Gastroesophageal sphincter (tissue), 4 donors: ENCODE data around the gene NIPAL1. TPM values are rescaled to one million over a fixed set of nuclear protein-coding genes. Genes with fewer than 3 reads are reported as not detected.

Experiments used
- ATAC-seq: fragments of 150-250 bp; one replicate; pipeline ENCODE4 v1.9.1; 2016; ENCODE audit warnings: mild to moderate bottlenecking, moderate library complexity
- H3K27ac ChIP-seq, 4 donors: fragments of 200-600 bp; sonication (generic) in 3 of 4; 1 replicate in 3 of 4; 2 replicates in 1 of 4; pipeline ENCODE4 v1.5.1; 2016 to 2019
- H3K27me3 ChIP-seq: fragments of 200-600 bp; sonication (generic); one replicate; pipeline ENCODE4 v1.5.1; 2019
- H3K36me3 ChIP-seq, 2 donors: fragments of 200-600 bp; sonication (generic); one replicate each; pipeline ENCODE4 v1.5.1; 2019; ENCODE audit warnings: control low read depth in 1 of 2
- H3K4me1 ChIP-seq, 3 donors: fragments of 200-600 bp; sonication (generic); 1 replicate in 2 of 3; 2 replicates in 1 of 3; pipeline ENCODE4 v1.5.1; 2016 to 2019; ENCODE audit warnings: control low read depth in 2 of 3
- H3K4me3 ChIP-seq, 2 donors: fragments of 200-600 bp; sonication (generic); one replicate each; pipeline ENCODE4 v1.5.1; 2019; ENCODE audit warnings: mild to moderate bottlenecking in 1 of 2, moderate library complexity in 1 of 2
- H3K9me3 ChIP-seq, 3 donors: fragments of 200-600 bp; sonication (generic); one replicate each; pipeline ENCODE4 v1.5.1; 2017 to 2019; ENCODE audit warnings: control low read depth in 2 of 3
- EP300 ChIP-seq: sonication (generic); formaldehyde crosslinking; IDR thresholded peaks from one replicate; pipeline ENCODE4 v1.6.1; 2017; ENCODE audit warnings: antibody characterized with exemption, mild to moderate bottlenecking
- POLR2A ChIP-seq, 2 donors: fragments of 450-650 bp; IDR thresholded peaks; one replicate each; pipeline ENCODE4 v1.6.1; 2017; ENCODE audit warnings: antibody characterized with exemption in 2 of 2, mild to moderate bottlenecking in 2 of 2, moderate library complexity in 1 of 2
- POLR2AphosphoS5 ChIP-seq: sonication (generic); formaldehyde crosslinking; IDR thresholded peaks from one replicate; pipeline ENCODE4 v1.6.1; 2017; ENCODE audit warnings: antibody characterized with exemption
- WGBS, 2 donors: methylation state at CpG; one replicate each; pipeline ENCODE4 v1.1.5; 2018; ENCODE audit warnings: low coverage in 1 of 2; 5-methylcytosine and 5-hydroxymethylcytosine counted together
- total RNA-seq, 4 donors: library from RNA; depleted of rRNA; stranded (reverse); fragments of >200 nt; gene quantifications; one replicate each; pipeline ENCODE4 v1.1.0, GENCODE V29; 2016
- TF ChIP-seq, protein P1 (sequence below), 4 experiments: fragments of 200-600 bp in 2 of 4; fragments of 450-650 bp in 2 of 4; sonication (generic) in 1 of 4; IDR thresholded peaks; one replicate each; pipeline ENCODE4 v1.5.1; 2017 to 2019; ENCODE audit warnings: antibody characterized with exemption in 4 of 4, mild to moderate bottlenecking in 2 of 4, moderate library complexity in 2 of 4

The NIPAL1 gene
- total RNA-seq, 4 donors from 2014 or later = 0.16 to 2.0 (median 0.25) TPM

DNA sequence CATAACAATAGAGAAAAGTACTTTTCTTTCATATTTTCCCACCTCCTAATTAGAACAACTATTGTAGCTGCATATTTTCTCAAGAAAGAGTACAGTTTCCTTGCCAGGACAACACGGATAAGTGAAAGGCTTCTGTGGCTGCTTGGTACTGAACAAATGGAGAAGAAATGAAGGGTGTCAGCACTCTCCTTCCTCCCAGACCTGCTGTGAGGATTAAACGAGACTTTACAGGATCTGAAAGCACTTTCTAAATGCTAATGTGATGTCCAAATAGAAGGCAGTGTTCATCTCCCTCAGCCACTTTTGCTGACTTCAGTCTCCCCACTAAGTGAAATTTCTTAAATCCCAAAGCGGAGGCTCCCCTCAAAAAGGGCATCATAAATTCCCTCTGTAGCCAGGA, 13.9 kb downstream of the NIPAL1 start:
- H3K36me3 ChIP-seq = no peaks in the 10 kb centered on the region
- TF ChIP-seq, protein P1, sequence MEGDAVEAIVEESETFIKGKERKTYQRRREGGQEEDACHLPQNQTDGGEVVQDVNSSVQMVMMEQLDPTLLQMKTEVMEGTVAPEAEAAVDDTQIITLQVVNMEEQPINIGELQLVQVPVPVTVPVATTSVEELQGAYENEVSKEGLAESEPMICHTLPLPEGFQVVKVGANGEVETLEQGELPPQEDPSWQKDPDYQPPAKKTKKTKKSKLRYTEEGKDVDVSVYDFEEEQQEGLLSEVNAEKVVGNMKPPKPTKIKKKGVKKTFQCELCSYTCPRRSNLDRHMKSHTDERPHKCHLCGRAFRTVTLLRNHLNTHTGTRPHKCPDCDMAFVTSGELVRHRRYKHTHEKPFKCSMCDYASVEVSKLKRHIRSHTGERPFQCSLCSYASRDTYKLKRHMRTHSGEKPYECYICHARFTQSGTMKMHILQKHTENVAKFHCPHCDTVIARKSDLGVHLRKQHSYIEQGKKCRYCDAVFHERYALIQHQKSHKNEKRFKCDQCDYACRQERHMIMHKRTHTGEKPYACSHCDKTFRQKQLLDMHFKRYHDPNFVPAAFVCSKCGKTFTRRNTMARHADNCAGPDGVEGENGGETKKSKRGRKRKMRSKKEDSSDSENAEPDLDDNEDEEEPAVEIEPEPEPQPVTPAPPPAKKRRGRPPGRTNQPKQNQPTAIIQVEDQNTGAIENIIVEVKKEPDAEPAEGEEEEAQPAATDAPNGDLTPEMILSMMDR (IDR thresholded peaks at IDR 0.05) = no peak
- TF ChIP-seq POLR2AphosphoS5 (no peak), POLR2A (IDR thresholded peaks at IDR 0.05) (no peak), EP300 (no peak)
- H3K9me3 ChIP-seq = no peaks in the 10 kb centered on the region
- no peak overlapping the region for H3K27ac ChIP-seq
- H3K27me3 ChIP-seq = no peaks in the 10 kb centered on the region
- WGBS, 2 donors = 18 to 49% methylated on average over 2 to 3 of the region's 3 CpGs
- peaks cover 0 to 8% (median 0%) of the 10 kb centered on the region in 3 donors for H3K4me1 ChIP-seq
- no peak for ATAC-seq
- no peak overlapping the region for H3K4me3 ChIP-seq

DNA sequence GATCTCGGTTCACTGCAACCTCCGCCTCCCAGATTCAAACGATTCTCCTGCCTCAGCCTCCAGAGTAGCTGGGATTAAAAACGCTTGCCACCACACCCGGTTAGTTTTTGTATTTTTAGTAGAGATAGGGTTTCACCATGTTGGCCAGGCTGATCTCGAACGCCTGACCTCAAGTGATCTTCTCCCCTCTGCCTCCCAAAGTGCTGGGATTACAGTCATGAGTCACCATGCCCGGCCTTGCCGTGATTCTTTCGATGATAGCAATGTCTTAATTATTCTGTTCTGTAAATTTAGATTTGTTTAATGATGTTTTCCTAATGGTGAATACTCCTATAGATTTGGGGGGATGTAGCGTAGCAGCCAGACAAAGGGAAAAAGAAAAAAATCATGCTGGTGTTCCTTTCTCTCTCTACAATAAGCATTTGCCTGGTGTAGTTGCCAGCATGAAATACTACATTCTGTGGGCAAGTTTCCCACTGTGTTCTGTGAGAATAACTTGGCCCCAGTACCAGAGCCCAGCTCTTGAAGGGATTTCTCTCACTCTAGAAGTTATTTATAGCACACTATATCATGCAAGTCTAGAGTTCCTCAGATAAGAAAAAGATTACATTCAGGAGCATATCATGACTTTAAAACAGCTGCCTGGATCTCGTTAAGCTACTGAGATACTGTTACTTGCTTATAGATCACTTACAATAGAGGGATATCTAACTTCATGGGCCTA, 15.4 kb downstream of the NIPAL1 start:
- WGBS, 2 donors = 63 to 64% methylated on average over 6 to 12 of the region's 12 CpGs
- peaks cover 0 to 8% (median 0%) of the 10 kb centered on the region in 3 donors for H3K4me1 ChIP-seq
- H3K9me3 ChIP-seq = no peaks in the 10 kb centered on the region
- H3K36me3 ChIP-seq = no peaks in the 10 kb centered on the region
- no peak for TF ChIP-seq POLR2AphosphoS5
- no peak for TF ChIP-seq EP300
- no peak for TF ChIP-seq POLR2A (IDR thresholded peaks at IDR 0.05)
- TF ChIP-seq, protein P1 (IDR thresholded peaks at IDR 0.05) = no peak
- no peak for ATAC-seq
- H3K27me3 ChIP-seq = no peaks in the 10 kb centered on the region
- H3K4me3 ChIP-seq = no peak overlapping the region
- H3K27ac ChIP-seq = no peak overlapping the region

DNA sequence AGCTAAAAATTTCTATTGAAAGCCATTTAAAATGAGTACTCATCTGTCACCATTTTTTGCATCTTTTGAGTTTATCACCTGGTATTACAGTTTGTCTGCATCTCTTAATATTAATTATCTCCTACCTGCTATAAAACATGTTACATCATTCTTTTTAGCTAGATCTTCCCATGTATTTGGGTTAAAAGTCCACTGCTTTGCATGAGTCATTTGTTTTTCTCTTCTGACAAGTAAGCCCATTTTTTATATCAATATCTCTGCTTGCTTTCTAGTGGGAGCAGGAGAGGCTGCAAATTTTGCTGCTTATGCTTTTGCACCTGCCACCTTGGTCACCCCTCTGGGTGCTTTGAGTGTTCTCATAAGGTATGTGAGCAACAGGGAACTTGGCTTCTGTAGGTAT, 16.1 kb downstream of the NIPAL1 start:
- Histone ChIP-seq H3K36me3 (no peaks in the 10 kb centered on the region), H3K4me3 (no peak overlapping the region), H3K9me3 (no peaks in the 10 kb centered on the region), H3K4me1 (peaks cover 0 to 8% (median 0%) of the 10 kb centered on the region in 3 donors), H3K27ac (no peak overlapping the region), H3K27me3 (no peaks in the 10 kb centered on the region)
- ATAC-seq = no peak
- TF ChIP-seq POLR2AphosphoS5 (no peak), EP300 (no peak), POLR2A (IDR thresholded peaks at IDR 0.05) (no peak)

DNA sequence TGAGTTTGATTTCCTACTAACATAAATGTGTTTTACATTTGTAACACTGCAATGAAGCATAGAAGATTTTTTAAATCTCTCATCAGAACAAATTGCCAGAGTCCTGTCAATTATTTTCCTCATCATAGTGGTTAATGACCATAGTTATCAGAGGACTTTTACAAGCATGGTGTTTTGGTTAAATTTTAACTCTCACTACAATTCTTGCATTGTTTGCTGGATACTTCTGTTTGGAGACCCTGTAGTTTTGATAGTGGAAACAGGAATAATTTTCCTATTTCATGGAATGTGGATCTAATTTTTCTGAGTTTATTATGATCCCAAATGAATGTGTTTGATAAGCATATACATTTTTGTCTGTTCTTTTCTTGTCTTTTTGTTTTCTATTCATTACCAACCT, 16.8 kb downstream of the NIPAL1 start:
- no peaks in the 10 kb centered on the region for H3K9me3 ChIP-seq
- TF ChIP-seq POLR2A (IDR thresholded peaks at IDR 0.05) = no peak
- TF ChIP-seq, protein P1 (IDR thresholded peaks at IDR 0.05) = no peak
- TF ChIP-seq EP300 = no peak
- no peak for TF ChIP-seq POLR2AphosphoS5
- no peak for ATAC-seq
- no peak overlapping the region for H3K4me3 ChIP-seq
- peaks cover 0 to 8% (median 0%) of the 10 kb centered on the region in 3 donors for H3K4me1 ChIP-seq
- no peaks in the 10 kb centered on the region for H3K27me3 ChIP-seq
- no peak overlapping the region for H3K27ac ChIP-seq
- H3K36me3 ChIP-seq = no peaks in the 10 kb centered on the region

DNA sequence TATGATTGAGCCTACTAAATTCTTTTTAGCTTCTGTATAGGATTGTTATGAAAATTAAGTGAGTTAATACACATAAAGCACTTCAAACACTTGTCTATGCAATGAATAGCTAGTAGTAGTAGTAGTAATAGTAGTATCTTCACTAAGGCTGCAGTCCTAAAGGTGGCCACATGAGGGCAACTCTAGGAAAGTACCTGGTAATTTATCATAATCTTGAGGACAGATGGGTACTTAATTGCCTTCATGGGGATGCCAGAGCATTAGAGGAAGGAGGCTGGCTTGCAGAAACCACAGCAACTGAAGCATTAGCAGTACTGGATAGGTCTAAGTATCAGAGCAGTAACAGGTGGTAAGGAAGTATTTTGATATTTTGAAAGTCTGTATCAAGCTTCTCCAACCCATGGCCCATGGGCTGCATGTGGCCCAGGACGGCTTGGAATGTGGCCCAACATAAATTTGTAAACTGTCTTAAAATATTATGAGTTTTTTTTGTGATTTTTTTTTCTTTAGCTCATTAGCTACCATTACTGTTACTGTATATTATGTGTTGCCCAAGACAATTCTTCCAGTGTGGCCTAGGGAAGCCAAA, 17.3 kb downstream of the NIPAL1 start:
- Histone ChIP-seq H3K27ac (no peak overlapping the region), H3K9me3 (no peaks in the 10 kb centered on the region), H3K4me1 (peaks cover 0 to 8% (median 0%) of the 10 kb centered on the region in 3 donors), H3K4me3 (no peak overlapping the region), H3K27me3 (no peaks in the 10 kb centered on the region), H3K36me3 (no peaks in the 10 kb centered on the region)
- no peak for TF ChIP-seq POLR2A (IDR thresholded peaks at IDR 0.05)
- TF ChIP-seq POLR2AphosphoS5 = no peak
- TF ChIP-seq, protein P1 (IDR thresholded peaks at IDR 0.05) = peak in 1 of 4 experiments; percentile 9
- TF ChIP-seq EP300 = no peak
- whole genome bisulfite sequencing, 2 donors = 60 to 92% methylated on average over 1 of the region's 1 CpG
- no peak for ATAC-seq
